Left ventricle myocardium inferior (tissue), 1 donor: ENCODE data around the gene TBX6. TPM values are rescaled to one million over a fixed set of nuclear protein-coding genes. Genes with fewer than 3 reads are reported as not detected.
"Not testable (repeated sequence)": the region's sequence is repeated elsewhere in the genome, so short reads cannot be mapped to it uniquely, and the experiment has no call there.

Source experiments
- DNase-seq: peaks from one replicate; pipeline ENCODE4 v3.0.0-alpha.2; 2020
- H3K27ac ChIP-seq: fragments of 200-600 bp; replicated peaks from 2 replicates; pipeline ENCODE4 v1.8.0; 2021
- H3K27me3 ChIP-seq: fragments of 200-600 bp; 2 replicates; pipeline ENCODE4 v1.8.0; 2021; ENCODE audit warnings: low read depth
- H3K36me3 ChIP-seq: fragments of 200-600 bp; 2 replicates; pipeline ENCODE4 v1.8.0; 2021
- H3K4me1 ChIP-seq: fragments of 200-600 bp; 2 replicates; pipeline ENCODE4 v1.8.0; 2021
- H3K4me3 ChIP-seq: fragments of 200-600 bp; 2 replicates; pipeline ENCODE4 v1.8.0; 2021; ENCODE audit warnings: mild to moderate bottlenecking, moderate library complexity
- H3K9me3 ChIP-seq: fragments of 200-600 bp; replicated peaks from 2 replicates; pipeline ENCODE4 v1.8.0; 2021
- intact Hi-C: fragments of 100-400 bp; cut with micrococcal nuclease; formaldehyde crosslinking; loops from one replicate; pipeline ENCODE4 v1.11.0; 2022
- total RNA-seq: library from RNA; stranded (reverse); fragmentation: NEBNext Ultra II Directional; extraction: Animal tissue kit (Norgen Biotek cat#: 25700); gene quantifications from one replicate; pipeline ENCODE4 v1.2.1, GENCODE V29; 2021
- TF ChIP-seq, protein P1 (sequence below): fragments of 200-600 bp; IDR thresholded peaks from 2 replicates; pipeline ENCODE4 v1.8.0; 2021; ENCODE audit warnings: antibody characterized with exemption, mild to moderate bottlenecking, borderline replicate concordance
- donor health status: DM: no; HTN: yes; CAD: no; lungs with severe emphysema.

Gene TBX6
- total RNA-seq, 1 donor from 2014 or later, result 1.0 TPM

GRCh38 chr16:30131869-30132475 is 40.2 kb upstream of the TBX6 start:
- DNase-seq, result no peak
- TF ChIP-seq, protein P1, sequence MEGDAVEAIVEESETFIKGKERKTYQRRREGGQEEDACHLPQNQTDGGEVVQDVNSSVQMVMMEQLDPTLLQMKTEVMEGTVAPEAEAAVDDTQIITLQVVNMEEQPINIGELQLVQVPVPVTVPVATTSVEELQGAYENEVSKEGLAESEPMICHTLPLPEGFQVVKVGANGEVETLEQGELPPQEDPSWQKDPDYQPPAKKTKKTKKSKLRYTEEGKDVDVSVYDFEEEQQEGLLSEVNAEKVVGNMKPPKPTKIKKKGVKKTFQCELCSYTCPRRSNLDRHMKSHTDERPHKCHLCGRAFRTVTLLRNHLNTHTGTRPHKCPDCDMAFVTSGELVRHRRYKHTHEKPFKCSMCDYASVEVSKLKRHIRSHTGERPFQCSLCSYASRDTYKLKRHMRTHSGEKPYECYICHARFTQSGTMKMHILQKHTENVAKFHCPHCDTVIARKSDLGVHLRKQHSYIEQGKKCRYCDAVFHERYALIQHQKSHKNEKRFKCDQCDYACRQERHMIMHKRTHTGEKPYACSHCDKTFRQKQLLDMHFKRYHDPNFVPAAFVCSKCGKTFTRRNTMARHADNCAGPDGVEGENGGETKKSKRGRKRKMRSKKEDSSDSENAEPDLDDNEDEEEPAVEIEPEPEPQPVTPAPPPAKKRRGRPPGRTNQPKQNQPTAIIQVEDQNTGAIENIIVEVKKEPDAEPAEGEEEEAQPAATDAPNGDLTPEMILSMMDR, result no peak
- H3K4me1 ChIP-seq, result no peaks in the 10 kb centered on the region

GRCh38 chr16:30127993-30128392 is 36.3 kb upstream of the TBX6 start:
- TF ChIP-seq, protein P1, result no peak
- Histone ChIP-seq H3K4me1 (peaks cover 5% of the 10 kb centered on the region), H3K4me3 (no peak overlapping the region), H3K27ac (no peak overlapping the region), H3K9me3 (no peaks in the 10 kb centered on the region), H3K36me3 (no peaks in the 10 kb centered on the region), H3K27me3 (no peaks in the 10 kb centered on the region)
- intact Hi-C loops, result no loop called here
- no peak for DNase-seq

More at GRCh38 chr16:30131869-30132475, 40.2 kb upstream of the TBX6 start:
- no peak overlapping the region for H3K27ac ChIP-seq
- H3K9me3 ChIP-seq, result no peaks in the 10 kb centered on the region
- intact Hi-C loops, result no loop called here
- no peaks in the 10 kb centered on the region for H3K27me3 ChIP-seq
- no peaks in the 10 kb centered on the region for H3K36me3 ChIP-seq
- no peak overlapping the region for H3K4me3 ChIP-seq

DNA sequence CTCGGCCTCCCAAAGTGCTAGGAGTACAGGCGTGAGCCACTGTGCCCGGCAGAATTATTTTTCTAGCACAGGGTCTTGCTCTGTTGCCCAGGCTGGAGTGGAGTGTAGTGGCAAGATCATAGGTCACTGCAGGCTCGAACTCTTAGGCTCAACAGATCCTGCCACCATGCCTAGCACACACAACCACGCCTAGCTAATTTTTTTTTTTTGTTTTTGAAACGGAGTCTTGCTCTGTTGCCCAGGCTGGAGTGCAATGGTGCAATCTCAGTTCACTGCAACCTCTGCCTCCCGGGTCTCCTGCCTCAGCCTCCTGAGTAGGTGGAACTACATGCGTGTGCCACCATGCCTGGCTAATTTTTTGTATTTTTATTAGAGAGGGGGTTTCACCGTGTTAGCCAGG is 34.0 kb upstream of the TBX6 start:
- H3K27ac ChIP-seq, H3K4me3 ChIP-seq, DNase-seq, intact Hi-C loops, H3K9me3 ChIP-seq, H3K27me3 ChIP-seq, H3K36me3 ChIP-seq: not testable (repeated sequence)
- peaks cover 25% of the 10 kb centered on the region for H3K4me1 ChIP-seq

GRCh38 chr16:30124985-30125379 is 33.3 kb upstream of the TBX6 start:
- TF ChIP-seq, protein P1, result no peak
- H3K27ac ChIP-seq, result no peak overlapping the region
- H3K4me3 ChIP-seq, result no peak overlapping the region
- no peak for DNase-seq
- intact Hi-C loops, result no loop called here
- H3K36me3 ChIP-seq, result peaks cover 12% of the 10 kb centered on the region
- H3K4me1 ChIP-seq, result peaks cover 32% of the 10 kb centered on the region
- H3K9me3 ChIP-seq, result no peaks in the 10 kb centered on the region
- no peaks in the 10 kb centered on the region for H3K27me3 ChIP-seq

- Histone ChIP-seq H3K36me3 (peaks cover 35% of the 10 kb centered on the region), H3K4me1 (peaks cover 39% of the 10 kb centered on the region), H3K27me3 (no peaks in the 10 kb centered on the region), H3K27ac (peak overlapping the region; percentile 97), H3K4me3 (peak overlapping the region; percentile 95), H3K9me3 (no peaks in the 10 kb centered on the region)
- TF ChIP-seq, protein P1, result no peak
- intact Hi-C loops, result no loop called here
- DNase-seq, result no peak
These were observed 31.0 kb upstream of the TBX6 start for GRCh38 chr16:30122604-30123160.

- Histone ChIP-seq H3K9me3 (no peaks in the 10 kb centered on the region), H3K27ac (peak overlapping the region; percentile 97), H3K4me1 (peaks cover 39% of the 10 kb centered on the region), H3K36me3 (peaks cover 42% of the 10 kb centered on the region), H3K27me3 (no peaks in the 10 kb centered on the region), H3K4me3 (peak overlapping the region; percentile 95)
- TF ChIP-seq, protein P1, result no peak
- DNase-seq, result peak; percentile 82
- intact Hi-C loops, result no loop called here
These were observed 30.2 kb upstream of the TBX6 start for GRCh38 chr16:30121741-30122571.
